Mucosa of rectum (tissue), 2 donors: Measurements from ENCODE around the gene ZNF470.

ENCODE experiments used
- H3K27ac ChIP-seq, 2 donors: one replicate each; pipeline ENCODE4 v1.7.0; 2013; ENCODE audit warnings: inconsistent platforms in 2 of 2, low read depth in 2 of 2, low read length in 2 of 2
- H3K27me3 ChIP-seq, 2 donors: one replicate each; pipeline ENCODE4 v1.7.0; 2013; ENCODE audit warnings: low read length in 2 of 2; ENCODE audit not compliant: control insufficient read depth in 2 of 2, insufficient read depth in 2 of 2
- H3K36me3 ChIP-seq, 2 donors: one replicate each; pipeline ENCODE4 v1.7.0; 2013; ENCODE audit warnings: low read length in 2 of 2; ENCODE audit not compliant: control insufficient read depth in 2 of 2, insufficient read depth in 2 of 2
- H3K4me1 ChIP-seq, 2 donors: one replicate each; pipeline ENCODE4 v1.7.0; 2013; ENCODE audit warnings: low read length in 2 of 2, mild to moderate bottlenecking in 1 of 2; ENCODE audit not compliant: control insufficient read depth in 2 of 2, insufficient read depth in 2 of 2
- H3K4me3 ChIP-seq, 2 donors: one replicate each; pipeline ENCODE4 v1.7.0; 2013; ENCODE audit warnings: low read length in 2 of 2
- H3K9ac ChIP-seq, 2 donors: one replicate each; pipeline ENCODE4 v1.7.0; 2013; ENCODE audit warnings: low read length in 2 of 2, low read depth in 1 of 2, mild to moderate bottlenecking in 1 of 2
- H3K9me3 ChIP-seq, 2 donors: one replicate each; pipeline ENCODE4 v1.7.0; 2013; ENCODE audit warnings: low read length in 2 of 2; ENCODE audit not compliant: control insufficient read depth in 2 of 2
- donor health status: healthy.
- donor health status: Normal muscosa, but diverticular disease.

Gene ZNF470

DNA sequence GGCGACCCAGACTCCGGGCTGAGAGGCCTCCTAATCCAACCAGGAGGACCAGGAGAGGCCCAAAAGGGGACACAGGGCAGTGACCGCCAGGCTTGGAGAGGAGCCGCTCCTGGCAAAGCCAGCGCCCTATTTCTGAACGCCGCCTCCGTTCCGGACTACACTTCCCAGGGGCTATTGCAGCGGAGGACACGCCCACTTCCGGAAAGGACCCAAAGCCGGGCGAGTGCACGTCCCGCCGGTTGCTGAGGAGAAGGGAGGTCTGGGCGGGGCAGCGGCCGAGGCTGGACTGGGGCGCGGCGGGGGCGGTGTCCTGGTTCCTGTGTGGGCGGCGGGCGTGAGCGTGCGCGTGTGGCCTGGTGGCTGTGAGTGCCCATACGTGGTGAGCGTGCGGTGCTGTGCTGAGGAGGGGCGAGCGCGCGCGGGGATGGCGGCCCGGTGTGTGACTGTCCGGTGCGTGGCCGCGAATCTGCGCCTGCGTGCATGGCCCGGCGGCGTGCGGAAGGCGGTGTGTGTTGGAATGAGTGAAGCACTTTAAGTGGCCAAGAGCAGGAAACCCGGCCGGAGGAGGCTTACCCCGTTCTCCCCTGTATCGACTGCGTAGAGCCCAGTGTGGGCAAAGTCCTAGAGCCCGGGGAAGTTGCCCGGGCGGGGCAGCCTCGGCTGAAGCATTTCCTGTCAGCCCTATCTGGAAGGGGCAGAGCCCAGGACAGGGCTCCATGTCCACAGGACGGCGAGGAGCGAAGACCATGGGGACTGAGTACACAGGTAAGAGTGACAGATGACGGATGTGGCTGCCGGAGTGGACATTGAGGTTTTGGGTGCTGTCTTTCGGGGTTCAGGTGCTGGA is at the start of gene ZNF470:
TSS of gene ZNF470 (plus strand) at position 195 of the 847 bp plus-strand sequence. CDS start 2,844 bp downstream, outside the sequence.
- H3K27ac ChIP-seq = peak within 1 kb of the TSS; percentile 83 to 87
- peak within 1 kb of the TSS; percentile 87 for H3K9ac ChIP-seq
- peak within 1 kb of the TSS; percentile 95 to 99 for H3K4me3 ChIP-seq
- H3K4me1 ChIP-seq = peaks cover 5 to 10% of the 10 kb centered on the region in 2 donors
- no peaks in the 10 kb centered on the region for H3K27me3 ChIP-seq
- peaks cover 41 to 47% of the 10 kb centered on the region in 2 donors for H3K9me3 ChIP-seq
- H3K36me3 ChIP-seq = peaks cover 16 to 22% of the 10 kb centered on the region in 2 donors

DNA sequence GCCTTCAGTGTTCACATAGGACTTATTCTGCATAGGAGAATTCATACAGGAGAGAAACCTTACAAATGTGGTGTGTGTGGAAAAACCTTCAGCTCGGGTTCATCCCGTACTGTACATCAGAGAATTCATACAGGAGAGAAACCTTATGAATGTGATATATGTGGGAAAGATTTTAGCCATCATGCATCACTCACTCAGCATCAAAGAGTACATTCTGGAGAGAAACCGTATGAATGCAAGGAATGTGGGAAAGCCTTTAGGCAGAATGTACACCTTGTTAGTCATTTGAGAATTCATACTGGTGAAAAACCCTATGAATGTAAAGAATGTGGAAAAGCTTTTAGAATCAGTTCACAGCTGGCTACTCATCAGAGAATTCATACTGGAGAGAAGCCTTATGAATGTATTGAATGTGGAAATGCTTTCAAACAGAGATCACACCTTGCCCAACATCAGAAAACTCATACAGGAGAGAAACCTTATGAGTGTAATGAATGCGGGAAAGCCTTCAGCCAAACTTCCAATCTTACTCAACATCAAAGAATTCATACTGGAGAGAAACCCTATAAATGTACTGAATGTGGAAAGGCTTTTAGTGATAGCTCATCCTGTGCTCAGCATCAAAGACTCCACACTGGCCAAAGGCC is 41.9 kb upstream of the ZNF470 start:
- peaks cover 54 to 60% of the 10 kb centered on the region in 2 donors for H3K9me3 ChIP-seq
- H3K27ac ChIP-seq = no peak overlapping the region
- no peak overlapping the region for H3K9ac ChIP-seq
- no peak overlapping the region for H3K4me3 ChIP-seq
- H3K4me1 ChIP-seq = no peaks in the 10 kb centered on the region
- no peaks in the 10 kb centered on the region for H3K36me3 ChIP-seq
- no peaks in the 10 kb centered on the region for H3K27me3 ChIP-seq

DNA sequence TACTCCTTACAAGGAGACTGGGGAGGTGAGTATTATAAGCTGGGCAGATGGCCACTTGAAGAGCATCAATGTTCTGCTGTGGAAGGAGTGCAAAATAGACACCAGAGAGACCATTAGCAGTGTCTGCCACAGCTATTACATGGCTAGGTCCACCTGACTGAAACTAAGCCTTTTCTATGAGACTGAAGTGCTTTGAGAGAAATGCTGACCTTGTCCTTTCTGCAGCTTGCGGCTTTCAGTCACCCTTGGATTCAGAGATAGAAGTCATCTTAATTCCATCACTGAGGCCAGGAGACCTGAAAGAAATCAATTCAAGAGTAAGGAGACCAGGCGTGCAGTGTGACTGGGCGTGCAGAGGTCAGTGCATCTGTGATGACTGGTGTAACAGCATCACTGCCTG is 29.8 kb upstream of the ZNF470 start:
- Histone ChIP-seq H3K9me3 (peaks cover 19 to 29% of the 10 kb centered on the region in 2 donors), H3K27me3 (no peaks in the 10 kb centered on the region), H3K36me3 (peaks cover 0 to 5% of the 10 kb centered on the region in 2 donors), H3K27ac (no peak overlapping the region), H3K4me1 (peaks cover 3 to 8% of the 10 kb centered on the region in 2 donors), H3K9ac (no peak overlapping the region), H3K4me3 (peak overlapping the region; percentile 71 to 91)

DNA sequence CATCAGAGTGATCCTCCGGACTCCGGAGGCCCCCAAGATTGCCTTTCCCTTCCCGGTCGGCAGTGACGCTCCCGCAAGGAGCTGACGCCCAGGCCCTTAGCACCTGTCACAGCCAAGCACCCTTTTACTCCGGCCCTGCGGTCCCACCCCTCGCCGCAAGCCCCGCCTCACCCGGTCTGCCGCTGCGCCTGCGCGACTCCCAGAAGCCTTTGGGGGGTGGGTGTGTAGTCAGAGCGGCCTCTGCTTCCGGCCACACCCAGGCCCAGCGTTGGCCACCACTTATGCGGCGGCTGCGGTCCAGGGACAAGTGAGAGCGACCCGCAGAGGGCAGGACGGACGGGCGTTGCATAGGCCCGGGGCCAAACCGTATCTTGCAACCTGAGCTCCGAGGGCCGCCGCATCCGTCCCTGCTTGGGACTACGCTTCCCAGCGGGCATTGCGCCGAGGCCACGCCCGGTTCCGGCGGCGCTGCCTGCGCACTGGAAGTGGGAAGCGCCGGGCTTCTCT is 29.0 kb upstream of the ZNF470 start:
- H3K27me3 ChIP-seq = no peaks in the 10 kb centered on the region
- H3K27ac ChIP-seq = peak overlapping the region; percentile 93
- peaks cover 3 to 8% of the 10 kb centered on the region in 2 donors for H3K4me1 ChIP-seq
- peaks cover 0 to 5% of the 10 kb centered on the region in 2 donors for H3K36me3 ChIP-seq
- peak overlapping the region; percentile 60 to 65 for H3K9ac ChIP-seq
- peak overlapping the region; percentile 71 to 91 for H3K4me3 ChIP-seq
- H3K9me3 ChIP-seq = peaks cover 19 to 33% of the 10 kb centered on the region in 2 donors

DNA sequence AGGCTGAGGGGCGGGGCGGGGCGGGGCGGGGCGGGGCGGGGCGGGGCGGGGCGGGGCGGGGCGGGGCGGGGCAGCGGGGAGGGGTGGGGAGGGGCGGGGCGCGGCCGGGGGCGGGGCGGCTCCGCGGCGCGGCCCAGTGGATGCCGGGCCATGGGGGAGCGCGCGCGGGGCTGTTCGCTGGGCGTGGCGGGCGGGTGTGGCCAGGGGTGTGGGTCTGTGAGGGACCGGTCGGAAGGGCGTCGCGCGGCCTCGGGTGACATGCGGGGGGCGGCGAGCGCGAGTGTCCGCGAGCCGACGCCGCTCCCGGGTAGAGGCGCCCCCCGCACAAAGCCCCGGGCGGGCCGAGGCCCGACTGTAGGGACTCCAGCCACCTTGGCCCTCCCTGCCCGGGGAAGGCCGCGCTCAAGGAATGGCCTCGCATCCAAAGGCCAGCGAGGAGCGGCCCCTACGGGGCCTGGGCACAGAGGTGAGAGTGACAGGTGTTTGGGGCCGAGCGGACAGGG is 28.5 kb upstream of the ZNF470 start, which contains the start of gene ZFP28:
TSS of gene ZFP28 (plus strand) at position 188 of the 503 bp plus-strand sequence. CDS start at position 259, 71 bp downstream.
- H3K27ac ChIP-seq = peak within 1 kb of the TSS; percentile 93
- peak within 1 kb of the TSS; percentile 72 to 91 for H3K4me3 ChIP-seq
- no peaks in the 10 kb centered on the region for H3K27me3 ChIP-seq
- peak within 1 kb of the TSS; percentile 60 to 65 for H3K9ac ChIP-seq
- peaks cover 0 to 5% of the 10 kb centered on the region in 2 donors for H3K36me3 ChIP-seq
- peaks cover 23 to 33% of the 10 kb centered on the region in 2 donors for H3K9me3 ChIP-seq
- peaks cover 3 to 8% of the 10 kb centered on the region in 2 donors for H3K4me1 ChIP-seq

DNA sequence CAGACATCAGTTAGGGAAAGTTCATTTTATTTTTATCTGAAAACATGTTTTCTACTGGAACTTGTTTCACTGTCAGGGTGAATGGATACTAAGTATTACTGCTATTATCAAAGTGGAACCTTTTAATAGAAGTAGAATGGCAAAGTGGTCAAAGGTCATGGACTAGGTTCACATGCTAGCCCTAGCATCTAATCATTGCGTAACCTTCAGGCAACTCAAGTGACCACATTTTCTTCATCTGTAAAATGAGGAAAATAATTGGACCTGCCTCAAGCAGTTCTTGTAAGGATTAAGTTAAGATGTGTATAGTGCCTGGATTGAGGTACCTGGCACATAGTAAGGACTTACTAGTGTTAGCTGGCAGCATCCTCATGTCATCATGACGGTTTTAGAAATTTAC is 23.5 kb upstream of the ZNF470 start:
- Histone ChIP-seq H3K27ac (no peak overlapping the region), H3K4me3 (no peak overlapping the region), H3K4me1 (peaks cover 0 to 3% of the 10 kb centered on the region in 2 donors), H3K36me3 (peaks cover 2 to 16% of the 10 kb centered on the region in 2 donors), H3K9ac (no peak overlapping the region), H3K9me3 (peaks cover 40 to 50% of the 10 kb centered on the region in 2 donors), H3K27me3 (no peaks in the 10 kb centered on the region)

DNA sequence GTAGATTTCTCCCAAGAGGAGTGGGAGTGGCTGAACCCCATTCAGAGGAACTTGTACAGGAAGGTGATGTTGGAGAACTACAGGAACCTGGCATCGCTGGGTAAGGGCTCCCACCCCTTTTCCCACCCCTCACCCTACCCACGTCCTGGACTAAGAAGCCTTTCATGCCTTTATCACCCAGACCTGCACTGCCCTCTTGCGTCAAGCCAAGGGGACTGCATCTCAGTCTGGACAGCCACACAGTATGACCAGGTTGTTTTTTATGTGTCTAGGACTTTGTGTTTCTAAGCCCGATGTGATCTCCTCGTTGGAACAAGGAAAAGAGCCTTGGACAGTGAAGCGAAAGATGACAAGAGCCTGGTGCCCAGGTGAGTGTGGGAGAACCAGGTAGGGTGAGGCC is 19.7 kb upstream of the ZNF470 start:
- Histone ChIP-seq H3K4me3 (no peak overlapping the region), H3K4me1 (no peaks in the 10 kb centered on the region), H3K9ac (no peak overlapping the region), H3K36me3 (peaks cover 24 to 33% of the 10 kb centered on the region in 2 donors), H3K27me3 (no peaks in the 10 kb centered on the region), H3K27ac (no peak overlapping the region), H3K9me3 (peaks cover 57 to 63% of the 10 kb centered on the region in 2 donors)

DNA sequence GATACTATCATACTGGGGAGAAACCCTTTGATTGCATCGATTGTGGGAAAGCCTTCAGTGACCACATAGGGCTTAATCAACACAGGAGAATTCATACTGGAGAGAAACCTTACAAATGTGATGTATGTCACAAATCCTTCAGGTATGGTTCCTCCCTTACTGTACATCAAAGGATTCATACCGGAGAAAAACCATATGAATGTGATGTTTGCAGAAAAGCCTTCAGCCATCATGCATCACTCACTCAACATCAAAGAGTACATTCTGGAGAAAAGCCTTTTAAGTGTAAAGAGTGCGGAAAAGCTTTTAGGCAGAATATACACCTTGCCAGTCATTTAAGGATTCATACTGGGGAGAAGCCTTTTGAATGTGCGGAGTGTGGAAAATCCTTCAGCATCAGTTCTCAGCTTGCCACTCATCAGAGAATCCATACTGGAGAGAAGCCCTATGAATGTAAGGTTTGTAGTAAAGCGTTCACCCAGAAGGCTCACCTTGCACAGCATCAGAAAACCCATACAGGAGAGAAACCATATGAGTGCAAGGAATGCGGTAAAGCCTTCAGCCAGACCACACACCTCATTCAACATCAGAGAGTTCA is 12.9 kb upstream of the ZNF470 start:
- peaks cover 56 to 70% of the 10 kb centered on the region in 2 donors for H3K9me3 ChIP-seq
- H3K36me3 ChIP-seq = peaks cover 28 to 33% of the 10 kb centered on the region in 2 donors
- H3K4me3 ChIP-seq = peak overlapping the region in 1 of 2 donors; percentile 6

DNA sequence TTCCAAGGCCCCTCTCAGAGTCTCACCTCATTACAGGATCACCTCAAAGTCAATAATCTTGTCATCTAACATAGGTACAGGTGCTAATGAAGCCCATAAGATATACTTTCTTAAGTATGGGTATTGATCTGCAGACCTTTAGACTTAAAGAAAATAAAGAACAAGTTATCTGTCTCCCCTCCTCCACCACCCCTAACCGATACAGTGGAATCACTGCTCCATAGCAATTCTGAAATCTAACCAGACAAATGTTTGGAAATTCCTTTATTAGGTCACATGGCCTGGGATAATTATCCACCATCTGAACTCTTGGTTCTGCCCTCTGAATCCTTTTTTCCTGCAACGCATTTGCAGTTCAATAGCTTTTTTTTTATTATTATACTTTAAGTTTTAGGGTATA is 4.5 kb upstream of the ZNF470 start:
- H3K27me3 ChIP-seq = no peaks in the 10 kb centered on the region
- peaks cover 34 to 57% of the 10 kb centered on the region in 2 donors for H3K9me3 ChIP-seq
- no peaks in the 10 kb centered on the region for H3K36me3 ChIP-seq
- no peak overlapping the region for H3K4me3 ChIP-seq
- peaks cover 2 to 5% of the 10 kb centered on the region in 2 donors for H3K4me1 ChIP-seq
- H3K9ac ChIP-seq = no peak overlapping the region
- H3K27ac ChIP-seq = no peak overlapping the region

More for the DNA sequence above, 12.9 kb upstream of the ZNF470 start:
- no peak overlapping the region for H3K9ac ChIP-seq
- no peaks in the 10 kb centered on the region for H3K27me3 ChIP-seq
- H3K27ac ChIP-seq = no peak overlapping the region
- H3K4me1 ChIP-seq = no peaks in the 10 kb centered on the region
